Ecto neural progenitor cell (in vitro differentiated cells): ENCODE results near the gene MYRF.

Source experiments
- DNase-seq: peaks from one replicate; pipeline ENCODE4 v3.0.0-alpha.2; 2018; ENCODE audit warnings: low spot score

Gene MYRF

DNA sequence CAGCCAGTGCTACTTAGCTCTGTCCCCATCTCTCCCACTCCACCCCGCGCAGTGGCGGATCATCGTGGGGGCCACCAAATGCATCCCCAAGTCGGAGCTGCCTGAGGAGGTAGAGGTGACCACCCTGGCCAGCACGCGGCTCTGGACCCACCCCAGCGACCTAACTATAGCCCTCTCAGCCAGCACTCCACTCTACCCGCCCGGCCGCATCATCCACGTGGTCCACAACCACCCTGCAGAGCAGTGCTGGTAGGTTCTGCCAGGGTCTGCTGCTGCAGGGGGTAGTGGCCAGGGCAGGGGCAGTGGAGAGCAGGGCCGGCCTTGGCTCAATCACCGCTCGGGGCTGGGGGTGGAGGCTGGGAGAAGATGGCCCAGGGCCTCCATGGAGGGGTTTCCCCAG is 13.0 kb upstream of the MYRF start:
- no peak for DNase-seq

DNA sequence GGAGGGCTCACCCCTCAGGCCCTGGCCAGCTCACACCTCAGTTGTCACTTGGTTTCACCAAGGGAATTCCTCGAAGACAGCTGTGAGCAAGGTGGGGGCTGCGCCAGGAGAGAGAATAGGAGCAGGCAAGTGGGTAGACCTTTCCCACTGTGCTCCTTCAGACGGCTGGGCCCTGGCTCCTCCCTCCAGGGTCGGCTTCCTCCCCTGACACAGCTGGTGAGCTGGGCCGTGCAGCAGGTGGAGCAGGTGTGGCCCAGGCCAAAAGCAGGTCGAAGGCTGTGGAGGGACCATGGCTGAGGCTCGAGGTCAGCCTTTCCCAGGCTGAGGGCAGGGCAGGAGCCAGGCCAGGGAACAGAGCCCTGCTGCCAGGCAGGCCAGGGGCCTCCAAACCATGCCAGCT is 12.5 kb upstream of the MYRF start:
- no peak for DNase-seq

DNA sequence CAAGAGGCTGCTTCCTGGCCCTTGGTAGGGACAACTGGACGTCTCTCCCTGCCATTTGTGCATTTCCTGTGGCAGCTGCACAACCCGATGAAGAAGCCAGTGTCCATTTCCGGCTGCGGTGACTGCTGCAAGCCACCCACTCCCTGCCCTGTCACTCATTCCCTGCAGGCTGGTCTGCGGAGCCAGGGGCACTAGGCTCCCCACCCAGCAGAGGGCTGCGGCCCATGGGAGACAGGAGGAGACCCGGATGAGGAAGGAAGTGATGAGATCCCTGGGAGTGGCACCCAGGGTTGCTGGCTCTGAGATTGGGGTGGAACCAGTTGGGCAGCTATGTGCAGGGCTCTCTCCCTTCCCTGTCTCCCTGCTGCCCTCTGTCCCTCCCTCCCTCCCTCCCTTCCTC is 10.0 kb upstream of the MYRF start:
- DNase-seq, result no peak

DNA sequence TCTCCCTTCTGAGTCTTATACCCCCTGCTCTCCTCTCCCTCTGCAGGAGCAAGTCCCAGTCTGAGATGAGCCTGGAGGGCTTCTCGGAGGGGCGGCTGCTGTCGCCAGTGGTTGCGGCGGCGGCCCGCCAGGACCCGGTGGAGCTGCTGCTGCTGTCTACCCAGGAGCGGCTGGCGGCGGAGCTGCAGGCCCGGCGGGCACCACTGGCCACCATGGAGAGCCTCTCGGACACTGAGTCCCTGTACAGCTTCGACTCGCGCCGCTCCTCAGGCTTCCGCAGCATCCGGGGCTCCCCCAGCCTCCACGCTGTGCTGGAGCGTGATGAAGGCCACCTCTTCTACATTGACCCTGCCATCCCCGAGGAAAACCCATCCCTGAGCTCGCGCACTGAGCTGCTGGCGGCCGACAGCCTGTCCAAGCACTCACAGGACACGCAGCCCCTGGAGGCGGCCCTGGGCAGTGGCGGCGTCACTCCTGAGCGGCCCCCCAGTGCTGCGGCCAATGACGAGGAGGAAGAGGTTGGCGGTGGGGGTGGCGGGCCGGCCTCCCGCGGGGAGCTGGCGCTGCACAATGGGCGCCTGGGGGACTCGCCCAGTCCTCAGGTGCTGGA is 8.8 kb upstream of the MYRF start:
- DNase-seq, result no peak

DNA sequence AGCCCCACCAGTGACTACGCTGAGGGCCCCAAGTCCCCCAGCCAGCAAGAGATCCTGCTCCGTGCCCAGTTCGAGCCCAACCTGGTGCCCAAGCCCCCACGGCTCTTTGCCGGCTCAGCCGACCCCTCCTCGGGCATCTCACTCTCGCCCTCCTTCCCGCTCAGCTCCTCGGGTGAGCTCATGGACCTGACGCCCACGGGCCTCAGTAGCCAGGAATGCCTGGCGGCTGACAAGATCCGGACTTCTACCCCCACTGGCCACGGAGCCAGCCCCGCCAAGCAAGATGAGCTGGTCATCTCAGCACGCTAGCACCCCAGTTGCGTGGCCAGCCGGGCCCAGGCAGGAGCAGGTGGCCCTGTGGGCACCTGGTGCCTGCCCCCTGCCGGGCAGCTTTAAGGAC is 8.3 kb upstream of the MYRF start:
- DNase-seq, result no peak

DNA sequence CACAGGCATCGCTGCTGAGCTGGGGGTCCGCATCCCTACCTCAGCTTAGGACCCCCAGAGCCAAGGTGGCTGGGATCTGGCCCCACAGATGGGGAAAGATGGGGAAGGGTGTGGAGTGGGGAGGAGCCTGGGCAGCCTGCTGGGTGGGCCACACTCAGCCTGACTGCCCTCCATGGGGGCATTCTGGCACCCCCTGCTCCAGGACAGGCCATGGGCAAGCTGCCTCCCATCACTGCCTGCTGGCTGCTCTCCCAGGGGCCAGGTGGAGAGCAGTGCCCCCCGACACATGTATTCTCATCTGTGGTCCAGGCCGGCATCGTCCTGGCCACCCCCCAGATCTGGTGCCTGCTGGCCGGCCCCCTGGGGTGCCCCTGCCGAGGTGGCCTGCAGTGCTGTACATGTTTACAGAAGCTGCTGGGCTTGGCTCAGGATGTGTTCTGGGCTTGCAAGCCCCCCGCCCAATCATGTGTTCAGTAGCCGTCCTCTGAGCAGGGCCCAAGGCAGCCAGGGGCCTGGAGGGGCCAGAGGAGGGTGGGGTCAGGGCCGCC is 7.8 kb upstream of the MYRF start:
- no peak for DNase-seq

DNA sequence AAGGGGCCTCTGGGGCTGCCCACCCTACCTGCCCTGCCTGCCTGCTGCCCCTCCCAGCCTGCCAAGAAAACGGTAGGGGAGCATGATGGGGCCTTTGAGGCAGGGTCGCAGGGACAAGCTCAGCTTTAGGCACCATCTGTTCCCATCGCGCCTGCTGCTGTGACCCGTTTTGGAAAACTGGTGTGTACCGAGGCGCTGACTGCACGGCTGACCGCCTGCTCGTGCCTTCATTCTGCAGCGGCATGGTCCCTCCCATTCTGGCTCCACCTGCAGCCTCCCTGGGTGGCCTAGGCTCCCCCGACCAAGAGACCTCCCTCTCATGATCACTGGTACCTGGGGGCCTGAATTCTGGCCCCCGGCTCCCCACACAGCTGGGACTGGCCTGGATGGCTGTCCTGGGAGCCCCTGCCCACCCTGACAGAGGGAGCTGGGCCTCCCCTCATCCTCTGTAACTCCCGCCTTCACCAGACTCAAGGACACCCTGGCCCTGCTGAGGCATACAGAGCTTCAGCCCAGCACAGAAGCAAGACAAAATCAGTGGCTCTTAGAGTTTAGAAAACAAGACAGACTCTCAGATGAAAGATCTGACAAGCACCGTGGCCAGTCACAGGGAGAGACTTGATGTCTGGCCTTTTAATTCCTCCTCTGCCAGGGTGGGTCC is 6.5 kb upstream of the MYRF start:
- no peak for DNase-seq

DNA sequence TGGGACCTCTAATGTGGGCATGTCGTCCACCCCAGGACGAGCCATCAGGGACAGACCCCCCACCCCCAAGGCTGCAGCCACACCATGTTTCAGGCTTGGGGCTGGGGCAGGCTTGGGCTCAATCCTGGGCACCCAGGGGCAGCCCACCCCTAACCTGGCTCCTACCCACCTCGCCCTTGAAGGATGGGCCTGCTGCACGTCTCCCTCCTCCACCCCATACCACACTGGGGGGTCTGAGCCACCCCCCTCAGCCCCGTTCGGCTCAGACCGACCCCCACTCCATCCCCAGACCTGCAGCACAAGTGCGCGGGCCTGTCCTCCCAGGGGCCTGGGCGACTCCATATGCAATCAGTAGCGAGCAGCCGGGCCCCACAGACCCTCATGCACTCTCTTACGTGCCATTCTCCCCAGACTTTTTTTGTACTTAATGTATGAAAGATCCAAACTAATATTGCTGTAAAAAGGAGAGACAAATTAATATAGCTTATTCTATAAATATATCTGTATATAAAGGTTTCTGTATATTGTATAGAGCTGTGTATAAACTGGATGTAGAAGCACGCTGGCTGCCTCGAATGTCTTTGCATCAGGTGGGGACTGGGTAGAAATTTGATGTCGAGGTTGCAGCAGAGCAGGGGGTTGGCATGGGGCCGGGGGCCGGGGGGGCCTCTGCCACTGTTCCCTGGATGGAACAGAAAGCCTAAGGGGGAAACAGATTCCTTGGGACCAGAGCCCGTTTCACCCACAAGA is 5.8 kb upstream of the MYRF start:
- DNase-seq, result no peak

DNA sequence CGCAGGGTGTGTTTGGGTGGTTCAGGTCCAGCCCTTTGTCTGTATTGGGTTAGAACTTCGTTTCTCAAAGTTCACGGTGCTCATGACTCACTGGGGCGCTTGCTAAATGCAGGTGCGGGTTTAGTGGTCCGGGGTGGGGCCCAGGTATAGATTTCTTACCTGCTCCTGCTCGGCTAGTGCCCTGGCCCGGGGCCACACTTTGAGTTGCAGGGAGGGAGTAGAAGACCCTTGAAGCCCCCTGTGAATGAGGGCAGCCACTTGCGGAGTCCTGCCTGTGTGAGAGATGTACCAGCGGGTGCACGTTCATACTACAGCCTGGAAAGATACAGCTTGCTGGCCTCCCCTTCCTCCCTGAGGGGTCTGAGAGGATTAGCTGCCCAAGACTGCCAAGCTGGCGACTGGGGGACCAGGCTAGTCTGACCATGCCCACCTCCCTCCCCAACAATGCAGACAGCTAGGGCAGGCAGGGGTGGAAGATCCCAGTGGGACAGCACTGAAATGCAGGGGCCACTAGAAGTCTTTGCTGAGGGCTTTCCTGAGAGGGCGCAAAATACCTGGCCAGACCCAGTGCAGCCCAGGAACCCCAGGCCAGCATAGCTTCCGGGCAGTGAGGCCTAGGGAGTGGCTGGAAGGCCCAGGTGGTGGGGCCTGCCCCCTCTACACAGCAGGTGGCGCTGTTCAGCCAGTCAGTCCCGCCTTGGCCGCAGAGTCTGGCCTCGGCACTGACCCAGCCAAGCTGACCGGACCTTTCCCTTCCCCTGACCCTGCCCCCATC is 5.1 kb upstream of the MYRF start:
- DNase-seq, result peak; percentile 89

DNA sequence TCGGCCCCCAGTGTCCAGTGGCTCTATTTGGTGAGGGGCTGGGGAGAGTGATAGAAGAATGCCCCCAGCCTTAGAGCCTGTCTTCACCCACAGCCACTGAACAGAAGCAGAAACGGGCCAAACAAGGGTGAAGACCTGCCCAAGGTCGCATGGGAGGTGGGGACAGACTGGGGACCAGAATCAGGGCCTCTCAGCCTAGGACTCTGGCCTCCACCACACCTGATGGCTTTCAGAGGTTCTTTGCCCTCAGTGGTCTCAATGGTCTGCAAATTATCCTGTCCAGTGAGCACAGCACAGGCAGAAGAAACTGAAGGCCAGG is 4.5 kb upstream of the MYRF start:
- no peak for DNase-seq

DNA sequence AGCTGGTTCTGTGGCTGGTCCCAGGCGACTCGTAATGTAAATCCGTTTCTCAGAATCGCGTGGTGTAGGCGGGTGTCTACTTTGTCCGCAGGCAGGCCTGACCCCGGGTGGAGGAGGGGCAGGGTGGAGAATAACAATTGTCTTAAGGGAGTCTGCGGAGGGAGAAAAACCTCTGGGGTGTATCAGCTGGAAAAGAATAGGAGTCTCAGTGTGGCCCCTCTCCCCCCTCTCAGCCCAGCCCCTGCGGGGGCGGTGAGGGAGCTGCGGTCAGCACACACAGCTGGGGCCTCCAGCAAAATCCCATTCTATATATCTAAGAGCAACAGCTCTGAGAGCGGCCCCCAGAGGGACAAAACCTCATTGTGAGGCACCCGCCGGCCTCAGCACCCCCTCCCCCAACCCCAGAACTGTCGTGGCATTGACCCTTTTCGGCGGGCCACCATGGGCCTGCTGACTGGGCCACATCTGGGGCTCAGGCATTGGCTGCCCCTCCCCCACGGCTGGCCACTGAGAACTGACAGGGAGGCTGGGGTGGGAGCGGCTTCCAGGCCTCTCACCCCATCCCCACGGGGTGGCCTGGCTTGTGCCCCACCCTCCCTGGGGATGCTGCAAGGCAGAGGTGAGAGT is 2.7 kb upstream of the MYRF start:
- peak; percentile 63 for DNase-seq

DNA sequence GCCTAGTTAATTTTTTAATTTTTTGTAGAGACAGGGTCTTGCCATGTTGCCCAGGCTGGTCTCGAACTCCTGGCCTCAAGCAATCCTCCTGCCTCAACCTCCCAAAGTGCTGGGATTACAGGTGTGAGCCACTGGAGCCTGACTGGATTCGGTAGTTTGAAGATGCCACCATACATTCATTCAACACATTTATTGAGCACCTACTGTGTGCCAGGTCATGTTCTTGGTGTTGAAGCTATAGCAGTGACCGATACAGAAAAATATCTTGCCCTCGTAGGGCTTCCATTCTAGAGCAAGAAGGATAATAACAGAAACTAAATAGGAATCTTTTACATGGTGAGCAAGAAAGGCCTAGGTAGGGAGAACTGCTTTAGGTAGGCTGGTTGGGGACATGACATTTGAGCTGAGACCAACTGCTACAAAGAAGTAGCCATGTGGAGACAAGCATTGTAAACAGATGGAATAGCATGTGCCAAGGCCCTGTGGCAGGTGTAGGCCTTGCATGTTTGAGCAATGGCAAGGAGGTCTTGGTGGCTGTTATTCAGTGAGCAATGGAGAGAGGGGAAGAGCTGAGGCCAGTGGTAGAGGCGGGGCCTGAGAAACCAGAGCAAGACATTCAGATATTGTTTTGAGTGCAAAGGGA is 1.7 kb upstream of the MYRF start:
- no peak for DNase-seq

DNA sequence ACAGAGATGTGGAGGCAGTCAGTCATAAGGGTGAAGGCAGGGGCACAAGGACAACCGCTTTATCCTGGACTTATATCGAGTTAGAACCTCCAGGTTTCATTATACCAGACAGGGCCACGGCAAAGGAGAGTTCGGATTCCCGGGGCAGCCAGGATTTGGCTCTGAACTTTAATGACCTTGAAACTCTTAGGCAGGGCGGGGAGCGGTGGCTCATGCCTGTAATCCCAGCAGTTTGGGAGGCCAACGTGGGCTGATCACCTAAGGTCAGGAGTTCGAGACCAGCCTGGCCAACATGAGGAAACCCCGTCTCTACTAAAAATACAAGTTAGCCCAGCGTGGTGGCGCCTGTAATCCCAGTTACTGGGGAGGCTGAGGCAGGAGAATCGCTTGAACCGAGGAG is 1.1 kb upstream of the MYRF start:
- no peak for DNase-seq

DNA sequence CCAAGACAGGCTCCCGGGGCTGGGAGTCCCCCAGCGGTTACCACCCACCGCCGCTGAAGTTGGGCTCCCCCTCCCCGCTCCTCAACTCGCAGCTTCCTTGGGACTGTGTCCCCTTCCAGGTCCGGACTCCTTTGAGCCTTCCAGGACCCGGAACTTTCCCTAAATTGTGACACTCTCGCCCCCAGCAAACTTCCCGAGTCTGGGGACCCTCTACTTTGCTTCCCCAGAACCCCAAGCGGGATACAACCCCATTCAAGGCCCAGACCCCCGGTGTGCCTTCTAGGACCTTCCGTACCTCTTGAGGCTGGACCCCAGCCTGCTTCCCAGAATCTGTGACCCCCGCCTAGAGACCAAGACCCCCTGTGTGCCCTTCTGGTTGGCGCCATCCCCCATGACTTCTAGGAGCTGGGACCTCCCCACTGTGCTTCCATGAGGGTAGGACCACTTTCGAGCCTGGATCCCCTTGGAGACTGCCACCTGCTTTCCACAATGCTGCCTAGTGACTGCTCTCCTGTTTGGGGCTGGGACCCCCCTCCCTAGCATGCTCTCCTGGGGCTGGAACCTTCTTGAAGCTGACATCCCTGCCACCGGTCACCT is 587 bp downstream of the MYRF start:
- no peak for DNase-seq

DNA sequence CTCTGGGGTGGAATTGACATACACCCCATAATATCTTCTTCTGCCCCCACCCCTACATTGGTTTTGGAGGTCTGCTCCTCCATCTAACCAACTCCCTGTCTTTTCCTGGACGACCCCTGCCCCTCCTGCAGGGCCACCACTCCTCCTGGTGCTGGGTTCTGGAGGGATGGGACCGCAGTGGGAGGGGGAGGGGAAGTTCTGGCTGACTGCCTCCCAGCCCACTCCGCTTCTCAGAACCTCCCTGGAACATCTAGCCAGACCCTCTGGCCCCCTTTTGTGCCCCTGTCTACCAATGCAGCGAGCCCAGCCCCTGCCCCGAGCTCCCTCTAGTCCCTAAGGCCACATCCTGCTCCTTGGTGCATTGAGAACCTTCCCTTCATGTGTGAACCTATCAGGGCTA is 1.2 kb downstream of the MYRF start:
- no peak for DNase-seq

DNA sequence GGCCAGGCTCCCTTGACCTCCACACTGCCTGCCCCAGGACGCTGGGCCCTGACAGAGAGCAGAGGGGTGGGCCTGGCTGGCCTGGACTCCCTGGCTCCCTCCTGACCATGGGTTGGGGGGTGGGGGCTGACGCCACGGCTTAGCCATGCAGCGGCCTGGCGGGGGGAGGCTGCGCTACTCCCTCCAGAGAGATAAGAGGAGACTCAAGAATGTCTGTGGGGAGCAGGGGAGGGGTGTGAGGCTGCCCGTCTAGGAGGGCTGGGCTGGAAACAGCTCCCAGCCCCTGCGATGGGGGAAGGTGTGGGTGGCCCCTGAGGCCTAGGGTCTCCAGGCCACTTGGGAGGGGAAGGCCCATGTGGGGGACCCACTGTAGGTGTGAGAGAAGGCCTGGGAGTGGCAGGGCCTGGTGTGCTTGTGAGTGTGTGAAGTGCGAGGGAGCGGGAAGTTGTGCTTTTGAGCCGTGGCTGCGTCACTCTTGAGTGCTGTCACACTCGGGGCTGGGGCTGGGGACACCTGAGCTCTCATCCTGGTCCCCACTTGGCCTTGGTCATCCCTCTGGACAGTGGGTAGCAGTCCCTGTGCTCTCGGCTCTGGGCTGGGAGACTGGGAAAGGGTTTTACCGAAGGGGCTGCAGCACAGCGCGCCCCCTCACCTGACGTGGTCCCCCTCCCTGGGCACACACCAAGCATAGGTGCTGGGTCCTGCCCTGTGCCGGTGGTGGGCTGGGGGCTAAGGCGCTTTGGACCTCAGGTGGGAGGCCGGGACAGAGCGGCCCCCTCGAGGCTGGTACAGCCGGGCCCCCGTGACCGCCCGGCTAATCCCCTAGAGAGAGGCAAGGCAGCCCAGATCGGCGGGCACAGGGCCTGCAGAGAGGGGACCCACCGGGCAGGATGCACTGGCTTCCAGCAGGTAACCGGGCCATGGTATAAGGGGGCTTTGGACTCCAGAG is 2.4 kb downstream of the MYRF start:
- no peak for DNase-seq

DNA sequence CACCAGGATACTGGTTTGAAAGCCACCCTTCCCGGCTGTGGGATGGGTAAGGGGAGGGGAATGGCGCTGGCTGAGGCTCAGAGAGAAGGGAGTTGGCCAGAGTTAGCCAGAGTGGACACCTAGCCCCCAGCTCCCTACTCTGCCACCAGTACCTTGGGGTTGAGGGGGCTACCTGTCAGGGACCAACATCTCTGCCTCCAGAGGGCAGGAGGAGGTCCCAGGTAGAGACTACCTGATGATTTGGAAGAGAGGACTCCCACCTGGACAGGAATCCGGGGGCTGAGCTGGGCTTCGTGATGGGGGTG is 3.7 kb downstream of the MYRF start:
- DNase-seq, result no peak

DNA sequence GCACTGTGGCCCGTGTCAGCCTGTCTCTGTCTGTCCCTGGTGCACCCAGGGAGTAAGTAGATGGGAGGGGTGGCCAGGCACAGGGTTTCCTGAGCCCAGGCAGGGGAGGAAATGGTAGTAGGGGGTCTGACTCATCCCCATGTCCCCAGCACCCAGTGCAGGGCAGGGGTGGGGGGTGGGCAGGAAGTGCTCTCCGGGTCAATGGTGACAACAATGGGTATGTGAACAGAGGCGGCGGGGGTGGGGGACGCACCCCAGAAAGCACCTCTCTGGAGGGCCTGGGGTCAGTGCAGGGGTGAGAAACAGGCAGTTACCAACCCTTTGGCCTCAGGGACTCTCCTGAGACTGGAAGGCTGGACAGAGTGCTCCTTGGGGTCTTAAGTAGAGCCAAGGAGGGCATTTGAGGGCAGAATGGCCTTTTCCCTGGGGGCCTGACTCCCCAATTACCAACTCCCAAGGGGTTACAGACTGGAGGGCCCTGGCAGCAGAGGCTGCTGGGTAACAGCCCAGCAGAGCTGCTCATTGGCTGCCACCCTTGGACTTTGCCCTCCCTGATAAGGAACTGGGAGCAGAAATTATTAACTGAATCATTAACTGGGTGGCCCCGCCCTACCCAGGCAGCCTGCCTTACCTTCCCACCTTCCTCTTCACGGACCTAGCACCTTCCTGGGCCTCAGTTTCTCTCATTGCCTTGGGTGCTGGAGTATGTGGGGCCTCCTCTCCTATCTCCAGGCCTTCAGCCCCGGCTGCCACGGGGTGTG is 4.2 kb downstream of the MYRF start:
- DNase-seq, result no peak

DNA sequence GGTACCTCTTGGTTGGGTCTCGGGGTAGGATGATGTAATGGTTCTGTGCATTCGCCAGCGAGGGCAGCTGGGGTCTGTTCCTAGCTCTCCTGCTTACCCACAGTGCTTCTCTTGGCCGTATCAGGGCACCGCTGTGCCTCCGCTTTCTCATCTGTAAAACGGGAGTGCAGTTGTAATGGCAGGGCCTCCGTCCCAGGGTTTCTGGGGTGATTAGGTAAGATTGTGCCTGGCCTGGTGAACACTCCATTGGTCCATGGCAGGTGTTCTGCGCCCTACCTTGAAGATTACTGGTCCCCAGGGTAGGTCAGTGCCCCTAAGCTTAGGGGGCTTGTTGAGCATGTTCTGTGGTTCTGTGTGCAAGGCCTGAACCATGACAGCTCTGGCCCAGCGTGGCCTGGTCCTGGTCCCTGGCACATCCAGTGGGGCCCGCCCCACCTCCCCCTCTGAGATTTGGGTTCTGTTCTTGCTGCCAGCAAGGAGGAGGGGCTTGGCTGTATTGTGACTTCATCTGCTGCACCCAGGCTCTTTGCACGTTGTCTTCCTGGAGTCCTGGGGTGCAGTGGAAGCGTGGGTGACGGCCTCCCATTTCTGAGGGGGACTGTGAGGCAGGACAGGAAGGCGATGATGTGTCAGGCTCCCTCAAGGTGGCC is 4.9 kb downstream of the MYRF start:
- DNase-seq, result no peak
